Left ventricle myocardium superior (tissue), 1 donor: ENCODE measurements around the gene SERPINA4. TPM values are rescaled to one million over a fixed set of nuclear protein-coding genes. Genes with fewer than 3 reads are reported as not detected.
A peak's percentile ranks its signal among the peaks of the same experiment; 100 is the strongest.

Experiments
- ATAC-seq: fragments of 200-7000 bp; cut with Tn5 transposase; one replicate; pipeline ENCODE4 v1.9.1; 2020; ENCODE audit warnings: mild to moderate bottlenecking, moderate library complexity
- DNase-seq: peaks from one replicate; pipeline ENCODE4 v3.0.0-alpha.2; 2020
- intact Hi-C: fragments of 100-400 bp; cut with micrococcal nuclease; formaldehyde crosslinking; loops from one replicate; pipeline ENCODE4 v1.11.0; 2022
- total RNA-seq: library from RNA; stranded (reverse); fragmentation: NEBNext Ultra II Directional; extraction: Animal tissue kit (Norgen Biotek cat#: 25700); gene quantifications from one replicate; pipeline ENCODE4 v1.2.1, GENCODE V29; 2021
- donor health status: DM: no; HTN: yes; CAD: no; lungs with severe emphysema.

Gene SERPINA4
- total RNA-seq, 1 donor from 2014 or later: not detected

DNA sequence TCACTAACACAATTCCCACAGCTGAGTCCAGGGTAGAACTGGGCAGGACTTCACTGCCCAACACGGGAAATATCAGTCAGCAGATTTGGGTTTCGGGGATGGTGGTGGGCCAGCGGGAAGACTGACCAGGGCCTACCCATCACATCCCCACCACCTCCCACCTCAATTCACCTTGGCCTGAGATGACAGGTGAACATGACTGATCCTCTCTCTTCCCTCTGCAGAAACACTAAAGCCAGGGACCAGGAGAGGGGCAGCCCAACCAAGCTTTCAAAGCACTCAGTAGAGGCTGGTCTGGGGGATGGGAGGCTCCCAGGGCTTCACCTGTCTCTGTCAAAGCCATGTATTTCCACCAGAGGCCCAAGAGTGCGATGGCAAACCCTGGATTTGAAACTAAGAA lies 22.3 kb downstream of the SERPINA4 start:
- no peak for ATAC-seq
- intact Hi-C loops: no loop called here
- DNase-seq: no peak

DNA sequence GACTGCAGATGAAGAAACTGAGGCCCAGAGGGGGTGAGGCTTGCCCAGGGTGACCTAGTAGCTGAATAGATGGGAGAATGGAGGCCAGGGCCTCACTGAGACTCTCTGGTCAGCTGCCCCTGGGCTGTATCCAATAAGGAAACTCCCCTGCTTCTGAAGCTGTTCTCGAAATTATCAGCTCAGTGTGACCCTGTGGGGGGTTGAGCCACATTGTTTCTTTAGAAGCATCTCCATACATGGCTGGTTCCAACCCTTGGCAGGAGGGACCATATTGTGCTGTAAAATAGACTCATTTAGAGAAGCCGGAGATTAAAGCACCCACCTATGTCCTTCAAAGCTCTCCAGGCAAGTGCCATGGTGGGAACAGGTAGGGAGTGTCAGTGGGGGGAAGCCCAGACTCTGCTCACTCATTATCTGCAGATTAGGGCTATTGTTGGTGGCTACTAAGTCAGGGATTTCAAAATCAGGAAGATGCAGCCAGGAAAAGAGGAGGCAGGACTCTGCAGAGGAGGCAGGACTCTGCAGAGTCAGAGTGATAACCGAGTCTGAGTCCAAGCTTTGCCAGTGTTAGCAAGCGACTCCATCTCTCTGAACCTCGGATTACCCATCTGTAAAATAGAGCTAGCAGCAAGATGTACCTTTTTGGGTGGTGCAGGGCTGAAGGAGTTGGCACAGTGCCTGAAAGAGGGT lies 23.5 kb downstream of the SERPINA4 start:
- ATAC-seq (no peak), DNase-seq (no peak)
- intact Hi-C loops: no loop called here

DNA sequence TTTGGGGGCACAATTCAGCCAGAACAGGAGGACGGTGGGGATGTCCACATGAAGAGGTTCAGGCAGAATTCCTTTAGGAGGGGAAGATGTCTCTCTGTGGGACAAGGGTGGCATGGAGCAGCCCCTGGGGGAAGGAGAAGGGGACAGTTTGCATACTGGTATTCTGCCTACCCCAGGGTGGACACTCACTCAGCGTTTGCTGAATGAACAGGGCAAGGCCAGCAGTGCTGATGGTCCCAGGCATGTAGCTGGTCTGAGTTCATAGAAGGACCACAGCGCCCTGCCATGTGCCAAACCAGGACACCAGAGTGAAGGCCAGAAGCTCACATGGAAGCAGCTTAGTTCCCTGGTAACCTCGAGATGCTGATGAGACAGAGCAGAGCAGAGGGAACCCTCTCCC lies 25.4 kb downstream of the SERPINA4 start:
- DNase-seq (no peak), ATAC-seq (no peak)
- intact Hi-C loops: no loop called here

DNA sequence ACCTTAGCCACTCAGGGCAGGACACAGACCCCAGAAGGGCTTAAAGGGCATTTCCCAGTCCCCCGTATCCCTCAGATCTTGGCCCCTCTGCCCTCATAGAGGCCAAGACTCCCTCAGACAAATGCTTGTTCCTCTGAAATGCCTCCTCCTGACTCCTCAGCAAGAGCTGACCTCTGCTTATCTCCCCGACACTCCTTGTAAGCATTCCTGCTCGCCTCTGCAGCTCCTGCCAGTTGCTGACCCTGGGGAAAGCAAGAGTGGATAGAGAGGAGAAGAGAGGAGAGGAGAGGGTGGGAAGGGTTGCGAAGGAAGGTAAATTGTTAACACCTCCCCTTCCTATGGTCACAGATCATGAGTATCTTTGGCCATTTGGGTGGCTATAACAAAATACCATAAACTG lies 27.1 kb downstream of the SERPINA4 start:
- intact Hi-C loops: no loop called here
- no peak for ATAC-seq
- DNase-seq: no peak

DNA sequence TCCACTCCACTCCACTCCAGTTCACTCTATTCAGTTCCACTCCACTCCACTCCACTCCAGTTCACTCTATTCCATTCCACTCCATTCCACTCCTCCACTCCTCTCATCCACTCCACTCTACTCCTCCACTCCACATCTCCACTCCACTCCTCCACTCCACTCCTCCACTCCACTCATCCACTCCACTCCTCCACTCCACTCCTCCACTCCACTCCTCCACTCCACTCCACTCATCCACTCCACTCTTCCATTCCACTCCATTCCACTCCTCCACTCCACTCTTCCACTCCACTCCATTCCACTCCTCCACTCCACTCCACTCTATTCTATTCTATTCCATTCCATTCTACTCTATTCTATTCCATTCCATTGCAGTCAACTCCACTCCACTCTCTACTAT lies 29.8 kb downstream of the SERPINA4 start:
- no peak for ATAC-seq
- no peak for DNase-seq
- intact Hi-C loops: no loop called here

DNA sequence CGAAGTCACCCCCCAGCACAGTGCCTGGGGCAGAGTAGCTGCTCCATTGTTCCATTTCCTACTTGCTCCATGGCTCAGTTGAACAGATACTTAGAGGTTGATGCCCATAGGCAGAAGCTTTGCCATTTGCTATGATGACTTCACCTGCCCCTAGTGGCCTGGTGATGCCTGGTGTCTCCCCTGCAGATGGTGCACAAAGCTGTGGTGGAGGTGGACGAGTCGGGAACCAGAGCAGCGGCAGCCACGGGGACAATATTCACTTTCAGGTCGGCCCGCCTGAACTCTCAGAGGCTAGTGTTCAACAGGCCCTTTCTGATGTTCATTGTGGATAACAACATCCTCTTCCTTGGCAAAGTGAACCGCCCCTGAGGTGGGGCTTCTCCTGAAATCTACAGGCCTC lies 30.6 kb downstream of the SERPINA4 start:
- ATAC-seq: no peak
- DNase-seq: no peak
- intact Hi-C loops: no loop called here

DNA sequence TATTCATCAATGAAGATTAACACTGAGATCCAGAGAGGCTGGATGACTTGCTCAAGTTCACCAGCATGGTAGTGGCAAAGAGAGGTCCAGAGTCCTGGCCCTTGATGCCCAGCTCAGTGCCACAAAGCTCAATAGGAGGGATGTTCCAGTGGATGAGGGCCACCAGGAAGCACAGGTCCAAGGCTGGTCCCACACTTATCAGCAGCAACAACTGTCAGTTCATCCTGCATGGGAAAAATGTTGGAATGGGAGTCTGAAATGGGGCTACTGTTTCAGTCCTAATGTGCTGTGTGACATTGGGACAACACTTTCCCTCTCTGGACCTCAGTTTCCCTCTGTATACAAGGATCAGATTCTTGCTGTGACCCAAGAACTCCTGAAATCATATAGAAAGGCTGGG lies 31.2 kb downstream of the SERPINA4 start:
- DNase-seq (no peak), ATAC-seq (no peak)
- intact Hi-C loops: no loop called here

DNA sequence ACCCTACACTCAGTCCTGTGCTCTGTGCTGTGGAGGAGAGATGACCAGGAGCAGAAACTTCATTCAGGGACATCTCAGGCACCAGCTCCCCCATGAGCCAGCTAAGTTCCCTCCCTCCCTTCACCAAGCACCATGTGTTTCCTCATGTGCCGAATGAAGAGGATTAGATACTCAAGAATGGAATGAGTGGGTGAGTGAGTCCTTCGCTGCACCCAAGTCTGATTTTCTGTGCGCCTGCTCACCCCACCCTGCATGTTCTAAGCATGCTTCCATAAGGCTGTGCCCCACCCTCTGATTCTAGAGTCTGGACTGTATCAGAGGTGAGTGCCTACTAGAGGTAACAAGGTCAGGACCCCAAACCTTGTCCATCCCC lies 32.1 kb downstream of the SERPINA4 start:
- ATAC-seq: no peak
- intact Hi-C loops: no loop called here
- no peak for DNase-seq

DNA sequence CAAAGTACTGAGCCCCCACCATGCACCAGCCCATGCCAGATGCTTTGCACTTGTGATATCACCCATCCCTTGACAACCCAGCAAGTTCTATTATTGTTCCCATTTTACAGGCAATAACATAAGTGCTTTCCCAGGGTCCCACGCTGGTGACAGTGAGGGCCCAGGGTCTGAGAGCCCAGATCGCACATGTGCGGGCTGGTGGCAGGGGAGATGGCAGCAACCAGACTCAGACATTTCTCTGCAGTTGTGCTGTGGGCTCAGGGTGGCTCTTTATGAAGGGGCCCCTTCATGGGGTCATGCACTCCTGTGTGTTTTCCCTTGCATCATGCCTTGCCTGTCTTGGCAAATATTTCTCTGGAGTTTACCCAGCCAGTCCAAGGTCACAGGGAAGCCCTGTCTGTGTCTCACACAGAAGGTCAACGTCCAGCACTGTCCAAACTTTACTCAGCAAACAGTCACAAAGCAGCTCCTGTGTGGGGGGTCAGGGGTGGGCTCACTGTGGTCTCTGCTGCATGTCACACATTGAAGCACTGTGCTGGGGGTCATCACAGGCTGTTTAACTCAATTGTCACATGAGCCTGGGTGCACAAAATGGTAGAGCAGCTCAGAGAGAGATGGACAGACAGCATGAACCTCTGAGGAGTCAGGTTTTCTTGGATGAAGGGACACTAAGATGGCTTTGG lies 32.6 kb downstream of the SERPINA4 start:
- intact Hi-C loops: no loop called here
- no peak for ATAC-seq
- no peak for DNase-seq

DNA sequence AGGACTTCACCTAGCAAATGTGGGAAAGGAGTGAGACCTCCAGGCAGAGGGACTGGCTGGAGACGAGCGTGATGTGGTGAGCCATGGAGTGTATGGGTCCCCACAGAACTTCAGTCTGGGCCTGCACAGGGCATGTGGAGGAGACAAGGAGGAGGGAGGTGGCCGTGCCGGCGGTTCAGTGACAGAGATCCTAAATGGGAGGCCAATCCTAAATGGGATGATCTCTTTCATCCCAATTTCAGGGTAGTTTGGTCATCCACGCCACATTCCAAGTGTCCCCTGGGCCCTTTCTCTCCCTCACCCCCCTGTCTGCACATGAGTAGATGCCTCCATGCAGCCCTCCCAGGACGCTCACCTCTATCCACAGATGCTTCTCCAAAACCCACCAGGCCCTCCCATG lies 33.2 kb downstream of the SERPINA4 start:
- intact Hi-C loops: no loop called here
- DNase-seq (no peak), ATAC-seq (no peak)

DNA sequence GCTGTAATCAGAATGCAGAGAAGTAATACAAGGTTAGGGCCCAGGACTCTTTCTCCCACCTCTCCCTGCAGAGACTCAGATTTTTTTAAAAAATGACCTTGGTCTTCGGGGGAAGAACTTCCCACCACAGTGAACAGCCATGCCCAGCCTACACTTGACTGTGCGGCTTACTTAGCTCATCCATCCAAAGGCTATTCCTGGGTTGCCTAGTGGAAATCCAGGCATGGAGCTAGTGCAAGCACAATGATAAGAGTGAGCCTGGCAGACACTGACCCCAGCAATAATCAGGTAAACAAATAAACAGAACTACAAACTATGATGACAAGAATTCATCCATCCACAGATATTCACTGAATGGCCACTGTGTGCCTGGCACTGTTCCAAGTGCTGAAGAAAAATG lies 34.7 kb downstream of the SERPINA4 start:
- intact Hi-C loops: no loop called here
- ATAC-seq: peak; percentile 52
- no peak for DNase-seq

DNA sequence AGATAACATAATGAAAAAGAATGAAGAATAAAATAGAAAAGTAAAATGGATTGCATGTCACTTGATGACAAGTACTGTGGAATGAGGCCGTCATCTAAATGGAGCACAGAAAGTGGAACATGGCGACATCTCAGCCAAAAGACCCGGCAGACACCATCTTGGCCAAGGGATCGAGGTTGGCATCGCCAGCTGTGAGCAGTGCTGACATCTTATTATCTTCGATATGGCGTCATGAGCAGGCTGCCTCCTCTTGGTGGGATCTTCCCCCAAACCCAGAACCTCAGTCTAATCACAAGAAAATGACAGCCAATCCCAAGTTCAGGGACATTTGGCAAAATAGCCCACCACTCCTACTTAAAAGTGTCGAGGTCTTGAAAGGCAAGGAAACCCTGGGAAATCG lies 35.1 kb downstream of the SERPINA4 start:
- ATAC-seq: no peak
- intact Hi-C loops: no loop called here
- no peak for DNase-seq

DNA sequence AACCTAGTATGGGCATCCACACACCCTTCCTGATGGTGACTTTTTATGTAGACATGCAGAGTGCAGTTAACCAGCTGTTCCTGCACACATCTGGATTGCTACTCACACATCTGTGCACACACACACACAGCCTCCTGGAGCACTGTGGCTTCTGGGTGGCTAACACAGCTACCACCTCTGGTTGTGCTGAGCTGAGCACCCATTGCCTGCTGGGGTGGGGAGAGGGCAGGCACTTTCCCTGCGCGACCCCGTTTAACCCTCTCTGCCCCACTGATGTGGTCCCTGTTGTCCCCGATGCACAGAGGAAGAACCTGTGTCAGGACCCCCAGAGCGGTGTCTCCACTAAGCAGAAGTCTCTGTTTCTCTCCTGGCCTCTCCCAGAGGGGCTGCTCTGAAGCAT lies 36.5 kb downstream of the SERPINA4 start:
- ATAC-seq (no peak), DNase-seq (no peak)
- intact Hi-C loops: no loop called here

DNA sequence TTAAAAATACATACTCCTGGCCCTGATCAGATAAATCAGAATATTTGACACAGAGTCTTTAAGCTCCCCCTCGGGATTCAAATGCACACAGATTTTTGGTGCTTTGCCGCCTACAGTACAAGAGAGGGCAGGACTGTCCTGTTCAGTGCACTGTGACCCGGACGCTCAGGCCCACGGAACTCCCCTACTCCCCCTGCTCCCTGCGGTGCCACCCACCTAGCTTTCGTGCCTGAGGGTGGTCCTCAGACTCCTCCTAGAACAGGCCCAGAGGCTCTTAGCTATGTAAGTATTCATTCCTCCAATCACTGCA lies 37.2 kb downstream of the SERPINA4 start:
- DNase-seq (no peak), ATAC-seq (no peak)
- intact Hi-C loops: no loop called here

DNA sequence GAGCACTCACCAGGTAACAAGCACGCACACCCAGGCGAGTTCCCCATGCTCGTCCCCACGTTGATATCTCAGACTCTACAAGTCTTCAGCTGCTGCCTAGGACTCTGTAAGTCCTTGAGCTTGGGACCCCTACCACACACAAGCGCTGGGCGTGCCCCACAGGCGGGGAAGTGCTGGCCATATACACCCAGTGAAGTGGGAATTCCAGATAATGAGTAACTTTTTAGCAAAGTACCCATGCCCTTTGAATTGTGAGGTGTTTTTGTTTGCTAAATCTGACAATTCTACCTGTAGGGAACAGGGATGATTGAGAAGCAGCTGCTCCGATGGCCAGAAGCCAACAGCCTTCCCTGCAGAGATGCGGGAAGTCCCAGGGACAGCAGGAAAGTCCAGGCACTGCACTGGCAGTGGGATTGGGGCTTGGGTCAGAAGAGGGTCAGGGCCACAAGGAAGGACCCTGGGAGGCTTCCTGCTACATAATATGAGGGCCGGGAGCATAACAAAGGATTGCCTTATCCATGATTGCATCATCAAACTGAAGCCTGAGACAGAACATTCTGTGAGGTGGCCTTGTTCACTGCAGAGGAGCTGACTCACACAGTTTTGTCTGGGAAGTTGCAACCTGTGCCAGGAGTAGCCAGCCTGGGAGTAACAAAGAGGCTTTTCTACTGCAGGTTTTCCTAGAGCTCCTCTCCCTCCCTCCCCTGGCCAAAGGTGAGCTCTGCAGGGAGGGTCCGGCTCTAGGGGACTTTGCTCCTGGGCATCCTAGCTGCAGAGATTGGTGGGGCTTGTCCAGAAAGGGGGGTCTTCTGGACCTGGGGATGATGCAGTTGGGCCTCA lies 37.8 kb downstream of the SERPINA4 start:
- ATAC-seq: peak; percentile 71
- intact Hi-C loops: no loop called here
- DNase-seq: peak; percentile 70

DNA sequence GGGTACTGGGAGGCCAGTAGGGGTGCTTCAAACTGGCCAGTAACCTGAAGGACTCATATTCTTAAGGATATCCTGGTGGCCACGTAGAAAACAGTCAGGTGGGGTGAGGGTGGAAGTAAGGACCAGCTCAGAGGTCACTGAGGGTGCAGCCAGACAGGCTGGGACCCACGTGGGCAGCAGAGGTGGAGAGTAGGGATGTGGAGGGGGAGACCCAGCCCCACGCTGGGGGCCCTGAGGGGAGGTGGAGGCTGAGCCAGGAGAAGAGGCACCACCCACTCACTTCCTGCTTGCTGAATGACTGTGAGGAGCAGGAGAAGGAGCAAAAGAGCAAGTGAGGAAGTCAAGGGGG lies 38.4 kb downstream of the SERPINA4 start:
- ATAC-seq (no peak), DNase-seq (no peak)
- intact Hi-C loops: no loop called here

DNA sequence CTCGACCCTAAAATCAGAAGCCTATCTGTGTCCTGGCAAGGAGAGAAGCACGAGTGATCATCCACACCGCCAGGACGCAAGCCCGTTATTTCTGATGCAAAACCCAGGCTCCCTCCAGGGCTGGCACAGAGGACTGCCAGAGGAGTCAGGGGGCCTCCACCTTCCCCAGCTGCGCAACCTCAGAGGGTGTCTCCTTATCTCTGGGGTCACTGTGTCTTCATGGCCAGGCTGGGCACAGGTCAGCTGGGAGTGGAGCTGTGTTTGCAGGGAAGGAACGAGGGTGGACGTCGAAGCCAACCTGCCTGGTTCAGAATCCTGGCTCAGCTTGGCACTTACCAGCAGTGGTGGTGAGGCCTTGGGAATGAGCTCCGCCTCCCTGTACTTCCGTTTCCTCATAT lies 38.9 kb downstream of the SERPINA4 start:
- ATAC-seq: no peak
- no peak for DNase-seq
- intact Hi-C loops: no loop called here

DNA sequence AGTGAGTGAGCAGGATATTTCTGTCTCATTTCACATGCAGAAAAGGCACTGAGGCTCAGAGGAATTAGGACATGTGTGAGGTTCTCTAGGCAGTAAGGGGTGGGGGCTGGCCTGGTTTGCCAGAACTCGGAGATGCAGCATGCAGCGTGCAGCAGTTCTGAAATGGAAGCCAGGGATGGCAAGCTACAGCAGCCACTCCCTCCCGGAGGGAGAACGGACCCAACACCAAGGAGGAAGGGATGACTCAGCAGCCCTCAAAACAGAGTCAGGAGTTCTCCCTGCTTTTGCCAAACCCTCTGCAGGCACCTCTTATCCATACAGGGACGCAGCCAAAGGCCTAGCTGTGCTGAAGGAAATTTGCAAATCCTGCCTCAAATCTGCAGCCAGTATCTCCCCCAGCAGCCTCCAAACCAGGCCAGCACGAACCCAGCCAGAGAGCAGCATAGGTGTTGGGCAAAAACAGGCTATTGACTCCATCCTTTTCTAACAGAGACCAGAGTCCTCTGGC lies 40.7 kb downstream of the SERPINA4 start:
- ATAC-seq: peak; percentile 83
- intact Hi-C loops: no loop called here

DNA sequence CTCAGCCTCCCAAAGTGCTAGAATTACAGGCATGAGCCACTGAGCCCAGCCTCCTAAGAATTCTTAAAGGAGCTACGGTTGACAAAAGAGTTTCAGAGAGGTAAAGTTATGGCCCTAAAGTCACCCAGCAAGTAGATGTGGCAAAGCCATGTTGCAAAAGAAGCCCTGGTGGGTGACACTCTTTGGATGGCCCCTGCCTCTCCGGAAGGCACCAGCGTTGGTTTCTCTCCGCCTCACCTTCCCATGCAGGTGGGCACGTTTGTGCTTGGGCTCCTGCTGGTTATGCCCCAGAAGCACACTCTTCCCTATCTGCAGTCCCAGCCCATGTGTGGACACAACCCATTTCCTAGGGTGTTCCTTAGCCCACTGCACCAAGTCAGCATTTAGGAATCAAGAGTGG lies 41.5 kb downstream of the SERPINA4 start:
- ATAC-seq (no peak), DNase-seq (no peak)
- intact Hi-C loops: no loop called here

More for the DNA sequence above, 40.7 kb downstream of the SERPINA4 start:
- DNase-seq: peak; percentile 83

DNA sequence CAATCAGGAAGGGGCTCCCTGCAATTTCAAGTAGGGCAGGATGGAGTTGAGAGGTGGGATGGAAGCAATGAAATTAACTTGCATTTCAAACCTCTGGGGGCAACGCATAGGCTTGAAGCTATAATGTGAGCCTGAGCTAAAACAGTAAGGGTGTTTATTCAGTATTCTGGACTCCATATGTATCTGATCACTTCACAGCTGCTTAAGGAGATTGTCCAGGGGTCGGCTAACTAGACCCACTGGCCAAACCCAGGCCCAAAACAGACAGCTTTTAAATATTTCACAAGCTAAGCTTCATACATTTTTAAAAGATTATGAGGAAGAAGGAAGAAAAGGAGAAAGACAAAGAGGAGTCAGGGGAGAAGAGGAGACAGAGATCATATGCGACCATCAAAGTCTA lies 44.1 kb downstream of the SERPINA4 start:
- DNase-seq (no peak), ATAC-seq (no peak)
- intact Hi-C loops: no loop called here
